ENCODE results near the gene C14orf180.

C14orf180 gene

GRCh38 chr14:104579507-104579906 lies at the start of gene C14orf180:
C14orf180 (plus strand) TSS chr14:104579764; CDS start chr14:104586431, 6,667 bp downstream.
- no peak for DNase-seq (ENCODE audit: low spot score)

- DNase-seq (ENCODE audit: low spot score), result no peak
These were observed 48.9 kb upstream of the C14orf180 start for GRCh38 chr14:104530646-104531045.

- DNase-seq (ENCODE audit: low spot score), result no peak
These were observed 48.0 kb upstream of the C14orf180 start for GRCh38 chr14:104531421-104532190.

- DNase-seq (ENCODE audit: low spot score), result no peak
These were observed 47.4 kb upstream of the C14orf180 start for GRCh38 chr14:104532191-104532555.

GRCh38 chr14:104534036-104534435 lies 45.5 kb upstream of the C14orf180 start:
- DNase-seq (ENCODE audit: low spot score), result no peak

- peak; percentile 22 for DNase-seq (ENCODE audit: low spot score)
These were observed 42.5 kb upstream of the C14orf180 start for GRCh38 chr14:104536942-104537612.

- no peak for DNase-seq (ENCODE audit: low spot score)
These were observed 42.0 kb upstream of the C14orf180 start for GRCh38 chr14:104537613-104537988.

GRCh38 chr14:104541905-104542465 lies 37.6 kb upstream of the C14orf180 start:
- no peak for DNase-seq (ENCODE audit: low spot score)

- no peak for DNase-seq (ENCODE audit: low spot score)
These were observed 36.4 kb upstream of the C14orf180 start for GRCh38 chr14:104542871-104543830.

- no peak for DNase-seq (ENCODE audit: low spot score)
These were observed 35.1 kb upstream of the C14orf180 start for GRCh38 chr14:104544362-104544961.

GRCh38 chr14:104545151-104545941 lies 34.2 kb upstream of the C14orf180 start:
- DNase-seq (ENCODE audit: low spot score), result no peak

- no peak for DNase-seq (ENCODE audit: low spot score)
These were observed 33.5 kb upstream of the C14orf180 start for GRCh38 chr14:104545942-104546501.

GRCh38 chr14:104546591-104547309 lies 32.8 kb upstream of the C14orf180 start:
- DNase-seq (ENCODE audit: low spot score), result no peak

GRCh38 chr14:104547310-104547997 lies 32.1 kb upstream of the C14orf180 start:
- no peak for DNase-seq (ENCODE audit: low spot score)

- no peak for DNase-seq (ENCODE audit: low spot score)
These were observed 31.4 kb upstream of the C14orf180 start for GRCh38 chr14:104547998-104548700.

- DNase-seq (ENCODE audit: low spot score), result no peak
These were observed 30.6 kb upstream of the C14orf180 start for GRCh38 chr14:104548802-104549535.

GRCh38 chr14:104549536-104550339 lies 29.8 kb upstream of the C14orf180 start:
- DNase-seq (ENCODE audit: low spot score), result no peak
